OCI-LY1 (cell line): ENCODE results near the gene GAL3ST2.

Source experiments
- H2AFZ ChIP-seq: fragments of 200-600 bp; sonication (generic), shearing (Covaris generic); 2 replicates; pipeline ENCODE4 v1.6.0; 2014; ENCODE audit warnings: antibody characterized with exemption, mild to moderate bottlenecking, low read length
- H3F3A ChIP-seq: fragments of 200-600 bp; sonication (generic), shearing (Covaris generic); 2 replicates; pipeline ENCODE4 v1.6.0; 2014; ENCODE audit warnings: mild to moderate bottlenecking, antibody characterized with exemption, low read length, moderate library complexity; ENCODE audit not compliant: insufficient read depth
- H3K27ac ChIP-seq: fragments of 200-600 bp; sonication (generic); 2 replicates; pipeline ENCODE4 v1.5.1; 2014; ENCODE audit warnings: low read length, mixed run types, mild to moderate bottlenecking, low read depth; ENCODE audit not compliant: poor library complexity, severe bottlenecking
- H3K27me3 ChIP-seq: fragments of 200-600 bp; sonication (generic); 2 replicates; pipeline ENCODE4 v1.6.0; 2014; ENCODE audit warnings: antibody characterized with exemption, mild to moderate bottlenecking, low read length, moderate library complexity; ENCODE audit not compliant: insufficient read depth
- H3K36me3 ChIP-seq: fragments of 200-600 bp; sonication (generic); 2 replicates; pipeline ENCODE4 v1.6.1; 2014; ENCODE audit warnings: mild to moderate bottlenecking, antibody characterized with exemption, low read length, moderate library complexity, mixed read lengths; ENCODE audit not compliant: insufficient read depth
- H3K4me1 ChIP-seq: fragments of 200-600 bp; sonication (generic); 2 replicates; pipeline ENCODE4 v1.5.1; 2014; ENCODE audit warnings: mild to moderate bottlenecking, low read length, moderate library complexity; ENCODE audit not compliant: insufficient read depth, severe bottlenecking
- H3K4me2 ChIP-seq: fragments of 200-600 bp; sonication (generic), shearing (Covaris generic); 2 replicates; pipeline ENCODE4 v1.6.1; 2014; ENCODE audit warnings: low read length
- H3K4me3 ChIP-seq: fragments of 200-600 bp; sonication (generic); 2 replicates; pipeline ENCODE4 v1.5.1; 2014; ENCODE audit warnings: low read length, low read depth, mild to moderate bottlenecking, mixed read lengths; ENCODE audit not compliant: poor library complexity, severe bottlenecking
- H3K79me2 ChIP-seq: fragments of 200-600 bp; shearing (Covaris generic); 2 replicates; pipeline ENCODE4 v1.6.1; 2016; ENCODE audit warnings: mixed run types, low read length, mixed read lengths; ENCODE audit not compliant: insufficient read depth
- H3K9ac ChIP-seq: fragments of 200-600 bp; sonication (generic), shearing (Covaris generic); 2 replicates; pipeline ENCODE4 v1.6.1; 2014; ENCODE audit warnings: mild to moderate bottlenecking, low read length, mixed read lengths
- H3K9me2 ChIP-seq: fragments of 200-600 bp; sonication (generic), shearing (Covaris generic); 2 replicates; pipeline ENCODE4 v1.6.1; 2014; ENCODE audit warnings: low read depth, mild to moderate bottlenecking, low read length, mixed read lengths
- H3K9me3 ChIP-seq: fragments of 200-600 bp; shearing (Covaris generic); 2 replicates; pipeline ENCODE4 v1.6.1; 2014; ENCODE audit warnings: low read length, mixed read lengths
- H4K20me1 ChIP-seq: fragments of 200-600 bp; sonication (generic), shearing (Covaris generic); 2 replicates; pipeline ENCODE4 v1.6.0; 2016; ENCODE audit warnings: mild to moderate bottlenecking, low read length; ENCODE audit not compliant: insufficient read depth
- CTCF ChIP-seq: fragments of 200-600 bp; sonication (generic), shearing (Covaris generic); IDR thresholded peaks from 2 replicates; pipeline ENCODE4 v1.5.1; 2017; ENCODE audit warnings: mild to moderate bottlenecking, antibody characterized with exemption, low read length, moderate library complexity, mixed read lengths
- EZH2 ChIP-seq: fragments of 200-600 bp; sonication (generic), shearing (Covaris generic); IDR thresholded peaks from 2 replicates; pipeline ENCODE4 v1.8.0; 2017; ENCODE audit warnings: borderline replicate concordance, mixed run types, mild to moderate bottlenecking, antibody characterized with exemption, low read length, moderate library complexity, mixed read lengths

GAL3ST2 gene

GRCh38 chr2:241768850-241769249, 7.8 kb upstream of the GAL3ST2 start:
- no peaks in the 10 kb centered on the region; the same call in 1 of the 2 replicates for H3K36me3 ChIP-seq
- no peaks in the 10 kb centered on the region for H3K9me3 ChIP-seq
- H3K27me3 ChIP-seq, result 0 out of 2 replicates have a peak, but pooled peaks cover 5% of the 10 kb centered on the region
- no peak overlapping the region for H3K9ac ChIP-seq
- no peak overlapping the region for H2AFZ ChIP-seq
- no peaks in the 10 kb centered on the region for H3F3A ChIP-seq
- no peak overlapping the region for H3K4me3 ChIP-seq
- H4K20me1 ChIP-seq, result no peaks in the 10 kb centered on the region
- H3K9me2 ChIP-seq, result no peaks in the 10 kb centered on the region
- peaks cover 6% of the 10 kb centered on the region for H3K4me1 ChIP-seq
- no peak overlapping the region for H3K4me2 ChIP-seq
- no peak overlapping the region for H3K27ac ChIP-seq
- TF ChIP-seq CTCF, result no peak
- TF ChIP-seq EZH2, result no peak
- no peaks in the 10 kb centered on the region for H3K79me2 ChIP-seq

GRCh38 chr2:241769819-241770184, 6.8 kb upstream of the GAL3ST2 start:
- no peak for TF ChIP-seq CTCF
- no peaks in the 10 kb centered on the region for H4K20me1 ChIP-seq
- H3K27ac ChIP-seq, result no peak overlapping the region
- H2AFZ ChIP-seq, result no peak overlapping the region
- no peaks in the 10 kb centered on the region for H3F3A ChIP-seq
- H3K4me3 ChIP-seq, result no peak overlapping the region
- peaks cover 6% of the 10 kb centered on the region for H3K4me1 ChIP-seq
- no peaks in the 10 kb centered on the region for H3K9me3 ChIP-seq
- 0 out of 2 replicates have a peak, but pooled peaks cover 5% of the 10 kb centered on the region for H3K27me3 ChIP-seq
- no peaks in the 10 kb centered on the region for H3K9me2 ChIP-seq
- H3K4me2 ChIP-seq, result no peak overlapping the region
- H3K9ac ChIP-seq, result no peak overlapping the region
- no peaks in the 10 kb centered on the region for H3K79me2 ChIP-seq
- H3K36me3 ChIP-seq, result no peaks in the 10 kb centered on the region; the same call in 1 of the 2 replicates

- H3K27me3 ChIP-seq, result 0 out of 2 replicates have a peak, but pooled peaks cover 5% of the 10 kb centered on the region
- H3K9me3 ChIP-seq, result no peaks in the 10 kb centered on the region
- H3K4me2 ChIP-seq, result no peak overlapping the region
- H3K4me1 ChIP-seq, result peaks cover 6% of the 10 kb centered on the region
- no peaks in the 10 kb centered on the region for H3K79me2 ChIP-seq
- no peak overlapping the region for H2AFZ ChIP-seq
- H3K36me3 ChIP-seq, result no peaks in the 10 kb centered on the region; the same call in 1 of the 2 replicates
- no peaks in the 10 kb centered on the region for H3F3A ChIP-seq
- no peaks in the 10 kb centered on the region for H3K9me2 ChIP-seq
- no peak overlapping the region for H3K4me3 ChIP-seq
- no peak overlapping the region for H3K9ac ChIP-seq
- no peaks in the 10 kb centered on the region for H4K20me1 ChIP-seq
- no peak overlapping the region for H3K27ac ChIP-seq
- TF ChIP-seq EZH2, result no peak
- TF ChIP-seq CTCF, result no peak
These were observed 6.3 kb upstream of the GAL3ST2 start for GRCh38 chr2:241770185-241770935.
